Endothelial cell of umbilical vein (primary cell): Measurements from ENCODE around the gene DCAF7. TPM values are rescaled to one million over a fixed set of nuclear protein-coding genes. Genes with fewer than 3 reads are reported as not detected.

Experiments used
- BruUV-seq: library from RNA; stranded (reverse); fragments of 400-500 nt; replicated peaks from 2 replicates; lab custom pipeline; 2021; lab: Mats Ljungman, UMichigan
- CTCF ChIA-PET: fragments of 300-600, 350-600 bp; sonication (Branson Sonifier 250); formaldehyde crosslinking; loops from one replicate; lab custom pipeline; 2021; ENCODE audit warnings: antibody characterized with exemption, inconsistent platforms; lab: Charles Lee
- POLR2A ChIA-PET: fragments of 300-600, 350-600 bp; sonication (Branson Sonifier 250); formaldehyde crosslinking; loops from one replicate; lab custom pipeline; 2021; ENCODE audit warnings: antibody characterized with exemption, inconsistent platforms; lab: Charles Lee
- DNase-seq: peaks from one replicate; pipeline ENCODE4 v3.0.0-alpha.2; 2011; ENCODE audit warnings: low read depth, low spot score
- FAIRE-seq: peaks from 2 replicates; lab custom pipeline; 2011; peaks lifted over from hg19 to GRCh38; lab: Jason Lieb, UNC
- H2AFZ ChIP-seq: 2 replicates; pipeline ENCODE4 v1.6.0; 2012; ENCODE audit warnings: low read depth, low read length, control low read depth, inconsistent platforms
- H3K27ac ChIP-seq: 2 replicates; pipeline ENCODE4 v1.5.1; 2011; ENCODE audit warnings: low read depth, mild to moderate bottlenecking, control low read depth, low read length, moderate library complexity; ENCODE audit not compliant: insufficient read depth
- H3K27me3 ChIP-seq, 2 experiments: 2 replicates each; pipeline versions ENCODE4 v1.6.0 to v1.6.1; 2011; ENCODE audit warnings: low read length in 2 of 2, mixed read lengths in 1 of 2; ENCODE audit not compliant: control insufficient read depth in 2 of 2, insufficient read depth in 2 of 2
- H3K36me3 ChIP-seq, 2 experiments: 2 replicates in 1 of 2; 3 replicates in 1 of 2; pipeline ENCODE4 v1.5.1; 2011; ENCODE audit warnings: low read length in 2 of 2, mild to moderate bottlenecking in 1 of 2, moderate library complexity in 1 of 2; ENCODE audit not compliant: control insufficient read depth in 2 of 2, insufficient read depth in 2 of 2; ENCODE audit errors: extremely low read depth in 1 of 2
- H3K4me1 ChIP-seq: 3 replicates; pipeline ENCODE4 v1.5.1; 2011; ENCODE audit warnings: mild to moderate bottlenecking, low read length; ENCODE audit not compliant: control insufficient read depth, insufficient read depth; ENCODE audit errors: extremely low read depth
- H3K4me2 ChIP-seq: 2 replicates; pipeline ENCODE4 v1.6.1; 2011; ENCODE audit warnings: low read length, control low read depth, mixed read lengths; ENCODE audit not compliant: insufficient read depth
- H3K4me3 ChIP-seq, 3 experiments: fragments of 200-600 bp in 1 of 3; sonication (generic), shearing (Covaris generic) in 1 of 3; replicated peaks in 1 of 3; 2 replicates each; pipeline ENCODE4 v1.5.1; 2011 to 2016; ENCODE audit warnings: control low read depth in 3 of 3, low read length in 3 of 3, mild to moderate bottlenecking in 2 of 3, inconsistent platforms in 1 of 3, low read depth in 1 of 3, moderate library complexity in 1 of 3; ENCODE audit not compliant: insufficient read depth in 1 of 3
- H3K79me2 ChIP-seq: 2 replicates; pipeline ENCODE4 v1.6.0; 2012; ENCODE audit warnings: low read length, inconsistent platforms; ENCODE audit not compliant: control insufficient read depth, insufficient read depth
- H3K9ac ChIP-seq: replicated peaks from 2 replicates; pipeline ENCODE3; 2011; ENCODE audit warnings: low read length, control low read depth; ENCODE audit not compliant: insufficient read depth; ENCODE audit errors: extremely low read depth
- H3K9me1 ChIP-seq: replicated peaks from 3 replicates; pipeline ENCODE4 v1.6.0; 2011; ENCODE audit warnings: mild to moderate bottlenecking, low read length; ENCODE audit not compliant: control insufficient read depth, insufficient read depth; ENCODE audit errors: extremely low read depth
- H3K9me3 ChIP-seq: replicated peaks from 2 replicates; pipeline ENCODE4 v1.5.1; 2012; ENCODE audit warnings: low read length, inconsistent platforms; ENCODE audit not compliant: control insufficient read depth, insufficient read depth
- H4K20me1 ChIP-seq: replicated peaks from 2 replicates; pipeline ENCODE3; 2011; ENCODE audit warnings: mild to moderate bottlenecking, low read length; ENCODE audit not compliant: control insufficient read depth, insufficient read depth; ENCODE audit errors: extremely low read depth
- FOS ChIP-seq: IDR thresholded peaks from 2 replicates; pipeline ENCODE4 v1.6.1; 2011; ENCODE audit warnings: mild to moderate bottlenecking, low read length, moderate library complexity, borderline replicate concordance; ENCODE audit not compliant: insufficient read depth
- JUN ChIP-seq: IDR thresholded peaks from 2 replicates; pipeline ENCODE4 v1.6.1; 2011; ENCODE audit warnings: borderline replicate concordance, low read depth; ENCODE audit not compliant: insufficient read length, insufficient read depth
- MYC ChIP-seq: IDR thresholded peaks from one replicate; pipeline ENCODE4 v1.6.1; 2011; ENCODE audit warnings: mild to moderate bottlenecking, low read depth, low read length
- POLR2A ChIP-seq: IDR thresholded peaks from 2 replicates; pipeline ENCODE4 v1.6.1; 2012; ENCODE audit warnings: low read depth, mild to moderate bottlenecking, control low read depth, low read length
- POLR2AphosphoS5 ChIP-seq: IDR thresholded peaks from 2 replicates; pipeline ENCODE4 v1.6.1; 2012; ENCODE audit warnings: low read depth, mild to moderate bottlenecking, control low read depth, low read length, moderate library complexity; ENCODE audit not compliant: insufficient read depth
- dilution Hi-C: fragments of 300-500 bp; cut with MboI; formaldehyde crosslinking; loops from one replicate; pipeline ENCODE4 v1.15.0; 2019; ENCODE audit warnings: low sequenced_read_pairs; ENCODE audit not compliant: extremely low pct_ligation_motif_present
- intact Hi-C: fragments of 100-400 bp; cut with micrococcal nuclease; formaldehyde crosslinking; loops from one replicate; pipeline ENCODE4 v1.10.0; 2022
- polyA plus RNA-seq, 4 experiments: library from polyadenylated mRNA; depleted of rRNA in 3 of 4; stranded (reverse) in 3 of 4; unstranded in 1 of 4; fragments of >200 nt; gene quantifications; 2 replicates each; pipeline versions ENCODE4 v1.2.1 to v1.2.3, GENCODE V29; 2011 to 2012; ENCODE audit warnings: missing spikeins in 1 of 4
- total RNA-seq: library from RNA; stranded (reverse); gene quantifications from 2 replicates; pipeline ENCODE4 v1.2.3, GENCODE V29; 2021
- TF ChIP-seq, protein P1 (sequence below): IDR thresholded peaks from 2 replicates; pipeline ENCODE4 v1.6.1; 2011; ENCODE audit not compliant: insufficient read depth, insufficient read length

DCAF7 gene
- total and polyA plus RNA-seq, 2 donors (not counting 3 experiments of a cell fraction or from before 2014, with no cell fraction given), result 82.8 to 100 TPM

DNA sequence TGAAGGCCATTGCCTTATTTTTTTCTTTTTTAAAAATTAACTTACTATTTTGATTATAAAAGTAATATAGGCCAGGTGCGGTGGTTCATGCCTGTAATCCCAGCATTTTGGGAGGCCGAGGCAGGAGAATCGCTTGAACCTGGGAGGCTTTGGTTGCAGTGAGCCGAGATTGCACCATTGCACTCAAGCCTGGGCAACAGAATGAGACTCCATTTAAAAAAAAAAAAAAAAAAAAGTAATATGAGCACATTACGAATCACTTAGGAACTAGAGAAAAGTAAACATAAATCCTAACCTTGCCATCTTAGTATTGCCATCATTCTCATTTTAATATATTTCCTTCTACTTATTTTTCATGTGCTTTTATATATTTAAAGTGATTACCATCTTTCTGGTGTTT lies 37.5 kb downstream of the DCAF7 start:
- FAIRE-seq (no peak), DNase-seq (no peak)
- Histone ChIP-seq H3K27me3 (no peaks in the 10 kb centered on the region), H3K27ac (no peak overlapping the region), H3K9me1 (no peaks in the 10 kb centered on the region), H3K4me2 (no peak overlapping the region), H3K9ac (no peak overlapping the region), H3K9me3 (no peaks in the 10 kb centered on the region), H3K79me2 (no peaks in the 10 kb centered on the region), H3K36me3 (peaks cover 29 to 39% of the 10 kb centered on the region in 2 experiments), H2AFZ (no peak overlapping the region), H4K20me1 (no peaks in the 10 kb centered on the region), H3K4me1 (no peaks in the 10 kb centered on the region), H3K4me3 (no peak overlapping the region)
- TF ChIP-seq POLR2A, result no peak
- TF ChIP-seq FOS, result no peak
- no peak for TF ChIP-seq POLR2AphosphoS5
- no peak for TF ChIP-seq MYC
- TF ChIP-seq JUN, result no peak
- TF ChIP-seq, protein P1, sequence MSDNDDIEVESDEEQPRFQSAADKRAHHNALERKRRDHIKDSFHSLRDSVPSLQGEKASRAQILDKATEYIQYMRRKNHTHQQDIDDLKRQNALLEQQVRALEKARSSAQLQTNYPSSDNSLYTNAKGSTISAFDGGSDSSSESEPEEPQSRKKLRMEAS, result no peak
- intact Hi-C loops (no loop called here), dilution Hi-C loops (no loop called here)
- CTCF ChIA-PET, result interaction anchor here (1.1 kb wide), 1 partner anchor 162 kb away, joined by 4 read pairs; no protein-coding TSS in a partner anchor
- POLR2A ChIA-PET, result no interaction called here
- no TSS peak for BruUV-seq

DNA sequence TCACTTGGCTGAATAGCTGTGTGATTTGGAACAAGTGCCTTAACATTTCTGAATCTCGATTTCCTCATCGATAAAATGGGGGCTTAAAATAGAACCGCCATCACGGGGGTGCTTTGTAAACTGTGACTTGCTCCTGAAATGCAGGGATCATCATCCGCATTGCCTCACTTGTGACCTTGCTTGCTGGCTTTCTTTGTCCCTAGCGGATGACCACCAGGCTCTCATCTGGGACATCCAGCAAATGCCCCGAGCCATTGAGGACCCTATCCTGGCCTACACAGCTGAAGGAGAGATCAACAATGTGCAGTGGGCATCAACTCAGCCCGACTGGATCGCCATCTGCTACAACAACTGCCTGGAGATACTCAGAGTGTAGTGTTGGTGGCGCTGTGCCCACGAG lies 38.5 kb downstream of the DCAF7 start:
- BruUV-seq, result no TSS peak
- CTCF ChIA-PET, result no interaction called here
- intact Hi-C loops, result no loop called here
- H3K36me3 ChIP-seq, result peaks cover 25 to 35% of the 10 kb centered on the region in 2 experiments
- no peak for DNase-seq
- no peaks in the 10 kb centered on the region for H3K9me3 ChIP-seq
- dilution Hi-C loops, result no loop called here
- no peaks in the 10 kb centered on the region for H3K79me2 ChIP-seq
- H3K9me1 ChIP-seq, result no peaks in the 10 kb centered on the region
- no peaks in the 10 kb centered on the region for H3K4me1 ChIP-seq
- no peak for FAIRE-seq
- H3K4me3 ChIP-seq, result no peak overlapping the region
- no peaks in the 10 kb centered on the region for H4K20me1 ChIP-seq
- no peak overlapping the region for H3K9ac ChIP-seq
- no peak overlapping the region for H3K27ac ChIP-seq
- POLR2A ChIA-PET, result no interaction called here
- H2AFZ ChIP-seq, result no peak overlapping the region
- no peak overlapping the region for H3K4me2 ChIP-seq
- no peak for TF ChIP-seq POLR2A
- H3K27me3 ChIP-seq, result no peaks in the 10 kb centered on the region
